GM20431 (cell line): Measurements from ENCODE around the gene ZDHHC14.
"Not testable (repeated sequence)": the region's sequence is repeated elsewhere in the genome, so short reads cannot be mapped to it uniquely, and the experiment has no call there.

Experiments
- in situ Hi-C: fragments of 300-500 bp; cut with MseI, MboI; formaldehyde crosslinking; loops from one replicate; pipeline ENCODE4 v1.15.0; 2020; ENCODE audit warnings: low sequenced_read_pairs; ENCODE audit not compliant: unreplicated experiment

The ZDHHC14 gene

GRCh38 chr6:157379656-157380457 is 1.1 kb upstream of the ZDHHC14 start:
- in situ Hi-C loops = no loop called here

- in situ Hi-C loops = no loop called here
Observed at GRCh38 chr6:157380458-157380778, 572 bp upstream of the ZDHHC14 start.

GRCh38 chr6:157381631-157382621 is 936 bp downstream of the ZDHHC14 start:
- in situ Hi-C loops = no loop called here

GRCh38 chr6:157382821-157383220 is 1.8 kb downstream of the ZDHHC14 start:
- in situ Hi-C loops = no loop called here

GRCh38 chr6:157383471-157383870 is 2.5 kb downstream of the ZDHHC14 start:
- in situ Hi-C loops = no loop called here

GRCh38 chr6:157384962-157385361 is 4.0 kb downstream of the ZDHHC14 start:
- in situ Hi-C loops = not testable (repeated sequence)

- in situ Hi-C loops = no loop called here
Observed at GRCh38 chr6:157385482-157385881, 4.5 kb downstream of the ZDHHC14 start.

GRCh38 chr6:157386023-157386422 is 5.0 kb downstream of the ZDHHC14 start:
- in situ Hi-C loops = no loop called here

GRCh38 chr6:157386454-157386853 is 5.5 kb downstream of the ZDHHC14 start:
- in situ Hi-C loops = no loop called here

- in situ Hi-C loops = no loop called here
Observed at GRCh38 chr6:157388924-157389323, 7.9 kb downstream of the ZDHHC14 start.

GRCh38 chr6:157390273-157391060 is 9.5 kb downstream of the ZDHHC14 start:
- in situ Hi-C loops = no loop called here

GRCh38 chr6:157392927-157393668 is 12.1 kb downstream of the ZDHHC14 start:
- in situ Hi-C loops = no loop called here

- in situ Hi-C loops = no loop called here
Observed at GRCh38 chr6:157393669-157394327, 12.8 kb downstream of the ZDHHC14 start.

GRCh38 chr6:157395199-157395598 is 14.2 kb downstream of the ZDHHC14 start:
- in situ Hi-C loops = not testable (repeated sequence)

- in situ Hi-C loops = no loop called here
Observed at GRCh38 chr6:157396026-157396425, 15.0 kb downstream of the ZDHHC14 start.

GRCh38 chr6:157397660-157398059 is 16.7 kb downstream of the ZDHHC14 start:
- in situ Hi-C loops = no loop called here

GRCh38 chr6:157398151-157398550 is 17.2 kb downstream of the ZDHHC14 start:
- in situ Hi-C loops = no loop called here

- in situ Hi-C loops = no loop called here
Observed at GRCh38 chr6:157400676-157401075, 19.7 kb downstream of the ZDHHC14 start.

GRCh38 chr6:157401734-157402338 is 20.8 kb downstream of the ZDHHC14 start:
- in situ Hi-C loops = no loop called here
